Epidermal melanocyte (primary cell): ENCODE results near the gene ONECUT3.
A peak's percentile ranks its signal among the peaks of the same experiment; 100 is the strongest.

Experiments used
- DNase-seq: peaks from one replicate; pipeline ENCODE4 v3.0.0; 2011; ENCODE audit warnings: low spot score; ENCODE audit not compliant: insufficient read length

The ONECUT3 gene

GRCh38 chr19:1814391-1814790 lies 61.1 kb downstream of the ONECUT3 start:
- DNase-seq, result no peak

DNA sequence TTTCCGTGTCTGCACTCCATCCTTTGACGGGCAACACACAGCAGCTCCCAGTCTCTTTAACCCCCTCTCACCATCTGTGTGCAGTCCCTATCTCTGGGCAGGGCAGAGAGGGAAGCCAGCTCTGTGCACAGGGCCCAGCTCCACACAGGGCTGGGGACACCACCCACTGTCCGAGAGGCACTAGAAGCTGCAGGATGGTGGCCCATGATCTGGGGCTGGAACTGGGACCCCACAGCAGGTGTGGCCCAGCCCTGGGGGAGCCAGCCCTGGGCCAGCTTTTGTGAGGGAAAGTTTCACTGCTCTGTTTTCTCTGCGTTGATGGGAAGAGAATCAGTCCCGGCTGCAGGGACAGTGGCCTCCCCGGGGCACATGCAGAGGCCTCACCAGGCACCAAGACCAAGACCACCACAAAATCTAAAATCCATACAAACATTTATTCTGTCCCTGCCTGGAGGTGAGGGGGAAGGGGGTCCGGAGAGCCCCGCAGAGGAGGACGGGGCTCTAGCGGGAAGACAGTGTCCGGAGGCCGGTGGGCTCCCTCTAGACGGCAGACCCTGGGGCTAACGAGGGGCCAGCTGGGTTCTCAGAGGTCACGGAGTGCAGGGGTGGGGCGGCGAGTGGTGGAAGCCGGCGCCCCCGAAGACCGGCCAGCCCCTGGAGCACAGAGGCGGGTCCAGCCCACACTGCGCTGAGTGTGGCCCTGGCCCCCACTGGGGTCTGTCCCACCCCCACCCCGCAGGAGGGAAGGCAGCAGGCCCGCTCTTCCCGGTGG lies 61.7 kb downstream of the ONECUT3 start:
- DNase-seq, result no peak

DNA sequence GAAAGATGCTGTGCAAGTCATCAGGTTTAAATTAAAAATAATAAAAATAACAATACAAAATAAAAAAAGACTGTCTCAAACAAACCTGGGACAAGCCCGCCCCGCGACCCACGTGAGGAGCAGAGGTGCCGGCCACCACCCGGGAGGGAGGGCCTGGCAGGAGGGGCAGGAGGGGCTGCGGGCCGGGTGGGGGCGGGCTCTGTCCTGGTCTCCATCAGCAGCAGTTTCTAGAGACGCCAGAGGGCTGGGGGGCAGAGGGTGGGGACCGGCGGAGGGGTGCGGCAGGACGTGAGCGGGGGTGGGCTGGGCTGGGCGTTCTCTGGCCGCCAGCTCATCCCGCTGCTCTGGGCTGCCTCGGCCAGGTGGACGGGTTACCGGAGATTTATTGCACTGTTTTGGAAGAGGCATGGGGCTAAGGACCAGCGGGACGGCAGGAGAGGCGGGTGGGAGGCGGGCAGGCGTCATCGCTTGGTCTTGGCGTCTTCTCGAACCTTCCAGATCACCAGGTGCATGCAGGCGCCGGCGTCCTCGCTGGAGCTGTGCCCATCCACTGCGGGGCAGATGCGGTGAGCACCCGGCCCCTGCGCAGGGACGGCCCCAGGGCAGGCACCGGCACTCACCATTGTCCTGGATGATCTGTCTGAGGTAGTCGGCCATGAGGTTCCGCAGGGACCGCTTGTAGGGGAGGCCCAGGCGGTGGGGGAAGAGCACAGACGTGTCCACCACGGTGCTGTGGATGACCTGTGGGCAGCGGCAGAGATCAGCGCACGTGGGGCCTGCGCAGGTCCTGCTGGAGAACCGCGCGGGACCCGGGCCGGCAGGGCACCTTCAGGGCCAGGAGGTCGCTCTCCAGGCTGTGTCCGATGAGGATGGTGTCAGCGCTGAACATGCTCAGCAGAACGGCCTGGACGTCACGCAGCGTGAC lies 62.6 kb downstream of the ONECUT3 start:
- no peak for DNase-seq

DNA sequence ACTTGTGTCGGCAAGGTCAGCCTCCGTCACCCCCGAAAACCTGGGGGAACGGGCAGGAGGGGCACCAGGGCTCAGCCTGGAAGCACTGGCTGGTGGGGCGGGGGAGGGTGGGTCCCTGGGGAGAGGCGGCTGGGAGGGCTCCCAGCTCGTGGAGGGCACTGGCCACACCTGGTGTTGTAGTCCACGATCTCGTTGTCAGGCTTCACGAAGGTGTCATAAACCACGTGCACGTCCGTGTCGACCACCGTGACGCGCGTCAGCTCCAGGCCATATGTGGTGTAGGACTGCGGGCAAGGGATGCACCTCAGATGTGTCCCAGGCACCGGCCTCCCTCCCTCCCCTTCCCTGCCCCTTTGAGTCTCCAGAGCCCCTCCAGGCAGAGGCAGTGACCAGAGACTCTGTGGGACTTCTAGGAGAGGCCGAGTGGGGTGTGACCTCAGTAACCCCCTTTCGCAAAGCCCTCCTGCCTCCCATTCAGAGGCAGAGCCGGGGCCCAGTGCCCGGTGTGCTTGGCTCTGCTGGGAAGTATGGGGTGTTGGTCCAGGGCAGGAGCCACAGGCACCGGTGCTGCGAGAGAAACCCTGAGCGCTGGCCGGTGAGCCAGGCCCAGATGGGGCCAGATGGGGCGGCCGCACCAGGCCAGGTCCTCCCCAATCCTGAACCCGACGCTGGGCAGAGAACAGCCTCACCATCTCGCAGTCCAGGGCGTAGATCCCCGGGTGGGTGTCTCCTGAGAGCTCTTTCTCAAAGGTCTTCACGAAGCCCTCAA lies 63.4 kb downstream of the ONECUT3 start:
- no peak for DNase-seq

DNA sequence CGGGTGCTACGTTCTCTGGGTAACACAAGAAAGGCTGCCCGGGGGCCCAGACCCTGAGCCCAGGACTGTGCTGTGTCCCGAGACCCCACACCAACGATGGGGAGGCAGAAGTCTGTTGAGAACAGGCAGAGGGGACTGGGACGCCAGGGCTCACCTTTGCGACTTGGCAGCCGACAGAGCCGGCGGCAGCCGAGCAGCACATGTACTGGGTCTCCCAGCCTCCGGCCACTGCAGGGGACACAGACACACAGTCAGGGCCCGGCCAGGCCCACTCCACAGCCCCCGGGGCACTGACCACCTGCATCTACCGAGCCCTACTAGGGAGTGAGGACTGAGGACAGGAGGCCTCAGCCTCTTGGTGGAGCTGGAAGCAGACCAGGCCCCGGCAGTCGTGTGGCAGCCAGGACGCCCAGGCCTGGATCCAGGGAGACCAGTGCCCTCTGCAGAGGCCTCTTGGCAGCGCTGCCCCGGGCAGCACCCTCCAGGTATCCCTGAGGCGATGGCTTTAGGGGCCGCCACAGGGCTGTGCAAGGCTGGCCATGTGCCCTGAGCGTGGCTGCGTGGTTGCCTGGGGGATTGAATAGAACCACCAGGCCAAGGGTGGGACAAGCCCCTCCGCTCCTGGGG lies 64.4 kb downstream of the ONECUT3 start:
- DNase-seq, result no peak

DNA sequence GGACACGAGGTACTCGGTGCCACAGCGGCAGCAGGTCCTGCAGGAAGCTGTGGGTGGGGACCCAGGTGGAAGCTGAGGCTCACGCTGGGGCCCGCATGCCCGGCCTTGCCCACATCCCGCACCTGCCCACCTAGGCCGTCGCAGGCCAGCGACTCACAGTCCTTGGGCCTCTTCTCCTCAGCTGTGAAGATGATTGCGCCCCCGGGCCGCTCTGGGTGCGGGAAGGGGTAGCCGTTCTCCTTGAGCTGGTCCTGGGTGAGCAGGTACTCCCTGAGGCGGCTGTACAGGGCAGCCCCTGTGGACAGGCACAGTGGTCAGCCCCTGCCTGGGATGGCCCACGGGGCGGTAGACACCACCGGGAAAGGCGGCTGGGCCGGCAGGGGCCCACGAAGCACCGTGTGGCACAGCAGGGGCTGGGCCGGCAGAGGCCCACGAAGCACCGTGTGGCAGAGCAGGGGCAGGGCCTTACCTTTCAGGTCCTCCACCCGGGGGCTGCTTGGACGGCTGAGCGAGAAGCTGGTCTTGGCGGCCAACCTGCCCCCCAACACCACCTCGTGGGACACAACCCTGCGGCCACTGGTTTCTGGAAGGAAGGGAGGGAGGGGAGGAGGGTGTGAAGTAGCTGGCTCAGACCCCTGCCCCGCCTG lies 65.4 kb downstream of the ONECUT3 start:
- no peak for DNase-seq

GRCh38 chr19:1819341-1820255 lies 66.3 kb downstream of the ONECUT3 start:
- DNase-seq, result no peak

GRCh38 chr19:1822210-1822609 lies 68.9 kb downstream of the ONECUT3 start:
- no peak for DNase-seq

DNA sequence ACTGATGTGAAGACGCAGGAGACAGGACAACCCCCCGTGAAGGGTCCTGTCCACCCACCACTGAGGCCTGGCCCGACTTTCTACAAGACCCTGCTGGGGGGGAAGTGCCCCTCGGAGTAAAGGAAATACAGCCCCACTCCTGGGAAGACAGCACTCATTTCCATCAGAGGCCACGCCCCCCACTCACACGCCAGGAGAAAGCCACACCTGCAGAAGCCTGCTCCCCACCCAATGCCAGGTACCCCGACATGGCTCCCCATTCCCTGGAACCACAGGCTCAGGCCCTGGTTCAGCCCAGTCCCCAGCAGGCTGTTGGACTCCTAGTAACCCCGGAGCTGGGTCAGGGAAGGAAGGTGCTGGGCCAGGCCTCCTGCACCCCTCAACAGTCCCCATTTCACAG lies 69.7 kb downstream of the ONECUT3 start:
- no peak for DNase-seq

GRCh38 chr19:1823539-1824251 lies 70.4 kb downstream of the ONECUT3 start:
- no peak for DNase-seq

DNA sequence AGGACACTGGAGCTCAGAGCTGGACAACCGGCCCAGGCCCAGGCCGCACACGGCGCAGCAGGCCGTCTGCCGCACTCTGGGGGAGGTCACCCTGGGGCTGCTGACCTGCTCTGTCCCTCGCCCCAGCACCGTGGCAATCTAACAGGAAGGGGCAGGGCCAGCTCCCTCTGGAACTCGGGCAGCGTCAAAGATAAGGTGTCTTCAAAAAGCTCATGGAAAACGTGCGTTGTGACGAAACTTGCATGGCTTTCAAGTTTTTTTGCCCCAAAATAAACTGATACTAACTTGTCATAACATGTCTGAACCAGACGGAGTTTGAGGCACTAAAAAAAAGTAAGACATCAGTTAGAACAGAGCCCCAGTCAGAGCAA lies 70.9 kb downstream of the ONECUT3 start:
- no peak for DNase-seq

- peak; percentile 100 for DNase-seq
These were observed 72.7 kb downstream of the ONECUT3 start for GRCh38 chr19:1825909-1826556.

- DNase-seq, result no peak
These were observed 73.5 kb downstream of the ONECUT3 start for GRCh38 chr19:1826557-1827521.

GRCh38 chr19:1827566-1828278 lies 74.4 kb downstream of the ONECUT3 start:
- no peak for DNase-seq

GRCh38 chr19:1828279-1829238 lies 75.3 kb downstream of the ONECUT3 start:
- no peak for DNase-seq

DNA sequence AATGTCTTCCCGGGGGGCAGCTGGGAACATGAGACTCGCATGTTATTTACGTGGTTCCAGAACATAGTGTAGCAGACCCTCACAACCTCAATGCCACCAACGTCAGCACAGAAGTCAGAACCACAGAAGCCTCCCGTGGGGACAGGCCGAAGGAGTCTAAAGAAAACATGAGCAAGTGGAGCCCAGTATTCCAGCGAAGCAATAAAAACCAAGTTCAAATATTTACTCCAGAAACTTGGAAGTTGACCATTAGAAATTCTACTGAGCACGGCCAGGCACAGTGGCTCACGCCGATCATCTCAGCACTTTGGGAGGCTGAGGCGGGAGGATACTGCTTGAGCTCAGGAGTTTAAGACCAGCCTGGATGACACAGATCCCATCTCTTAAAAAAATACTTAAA lies 76.7 kb downstream of the ONECUT3 start:
- DNase-seq, result no peak
